Measurements from ENCODE around the gene KCNJ16. TPM values are rescaled to one million over a fixed set of nuclear protein-coding genes. Genes with fewer than 3 reads are reported as not detected.

Gene KCNJ16
- total and polyA plus RNA-seq, 9 of the 15 experiments (the other 6 are each of a cell fraction or from before 2014, with no cell fraction given), result 0.01 to 0.75 (median 0.07) TPM; not detected in 4

- no peak for TF ChIP-seq BCLAF1 (IDR thresholded peaks at IDR 0.05; ENCODE audit: borderline replicate concordance in 1 of 2, control insufficient read depth in 1 of 2, low read depth in 2 of 2, low read length in 1 of 2)
- TF ChIP-seq FOXK2 (conservative IDR thresholded peaks at IDR 0.05 in 1 of 2, IDR thresholded peaks at IDR 0.05 in 1 of 2; ENCODE audit: low read depth in 2 of 2), result no peak
Observed at GRCh38 chr17:70173681-70174080, 98.7 kb downstream of the KCNJ16 start (continued).

- no peak for ATAC-seq
- Histone ChIP-seq H3K9me1 (ENCODE audit: control insufficient read depth, insufficient read depth, low read length) (no peaks in the 10 kb centered on the region), H3K9ac (ENCODE audit: insufficient read depth in 1 of 2, low read depth in 2 of 2, low read length in 2 of 2) (no peak overlapping the region), H4K20me1 (replicated peaks; ENCODE audit: control insufficient read depth, insufficient read depth, low read length) (no peaks in the 10 kb centered on the region), H3K27ac (ENCODE audit: extremely low read depth, low read depth, low read length) (no peak overlapping the region), H3K79me2 (ENCODE audit: control insufficient read depth, insufficient read depth, low read length) (no peaks in the 10 kb centered on the region), H3K4me2 (ENCODE audit: insufficient read depth, low read length) (no peak overlapping the region), H3K27me3 (ENCODE audit: control insufficient read depth in 2 of 2, insufficient read depth in 2 of 2, low read length in 2 of 2) (no peaks in the 10 kb centered on the region), H3K4me3 (no peak overlapping the region), H3K4me1 (replicated peaks in 1 of 2; ENCODE audit: control insufficient read depth in 2 of 2, insufficient read depth in 2 of 2, low read length in 2 of 2) (no peaks in the 10 kb centered on the region), H3K36me3 (ENCODE audit: control insufficient read depth, insufficient read depth, low read length) (no peaks in the 10 kb centered on the region), H2AFZ (ENCODE audit: low read depth, low read length) (no peak overlapping the region), H3K9me3 (replicated peaks; ENCODE audit: control insufficient read depth, insufficient read depth, low read depth, low read length) (no peaks in the 10 kb centered on the region)
- in situ Hi-C loops (cut with MboI), result no loop called here
- no peak for TF ChIP-seq ZNF232 (CRISPR knock-in tag; IDR thresholded peaks at IDR 0.05)
- no peak for TF ChIP-seq ZNF263 (CRISPR knock-in tag; IDR thresholded peaks at IDR 0.05; ENCODE audit: borderline replicate concordance)
- no peak for TF ChIP-seq PCBP2 (IDR thresholded peaks at IDR 0.05; ENCODE audit: low read depth, low read length, poor library complexity, severe bottlenecking)
- no peak for TF ChIP-seq FOXK2 (conservative IDR thresholded peaks at IDR 0.05 in 1 of 2, IDR thresholded peaks at IDR 0.05 in 1 of 2; ENCODE audit: low read depth in 2 of 2)
- no peak for TF ChIP-seq KDM5B (IDR thresholded peaks at IDR 0.05; ENCODE audit: insufficient replicate concordance, low read depth, low read length)
- TF ChIP-seq HNRNPUL1 (IDR thresholded peaks at IDR 0.05; ENCODE audit: low read length), result no peak
- TF ChIP-seq MNT (conservative IDR thresholded peaks at IDR 0.05), result no peak
- TF ChIP-seq FOXA3 (CRISPR knock-in tag; conservative IDR thresholded peaks at IDR 0.05 in 1 of 2, IDR thresholded peaks at IDR 0.05 in 1 of 2), result no peak
- TF ChIP-seq CREBBP (IDR thresholded peaks at IDR 0.05; ENCODE audit: low read depth, low read length), result no peak
- no peak for TF ChIP-seq MYNN (IDR thresholded peaks at IDR 0.05)
- TF ChIP-seq MYNN (CRISPR knock-in tag; IDR thresholded peaks at IDR 0.05), result no peak
- no peak for DNase-seq (ENCODE audit: extremely low read depth in 1 of 4, low spot score in 3 of 4)
- intact Hi-C loops (cut with micrococcal nuclease), result no loop called here
- ChIA-PET POLR2A (interaction anchor here (1.0 kb wide), 1 partner anchor 14 kb away, joined by 3 read pairs; no protein-coding TSS in a partner anchor), CTCF (ENCODE audit: low intra/inter-chr PET ratio) (no interaction called here)
- no TSS peak for BruUV-seq (replicated peaks)
- FAIRE-seq, result no peak
- 2% methylated on average over 5 of the region's 5 CpGs for WGBS (ENCODE audit: insufficient coverage, low coverage, missing lambda C conversion rate)
Observed at GRCh38 chr17:70181376-70181775, 106.4 kb downstream of the KCNJ16 start.
